GM12864 (cell line): ENCODE results near the gene TALDO1.
A peak's percentile ranks its signal among the peaks of the same experiment; 100 is the strongest.

Experiments
- DNase-seq: peaks from one replicate; pipeline ENCODE4 v3.0.0-alpha.2; 2011; ENCODE audit warnings: low read depth
- H3K4me3 ChIP-seq: 2 replicates; pipeline ENCODE4 v1.5.1; 2011; ENCODE audit warnings: mild to moderate bottlenecking, low read depth, low read length, control low read depth
- CTCF ChIP-seq: IDR thresholded peaks from 2 replicates; pipeline ENCODE4 v1.5.1; 2011; ENCODE audit warnings: low read depth, mild to moderate bottlenecking, moderate library complexity, low read length, control low read depth, inconsistent platforms; ENCODE audit errors: missing control alignments

TALDO1 gene

GRCh38 chr11:773425-773824, 26.2 kb downstream of the TALDO1 start:
- no peak for TF ChIP-seq CTCF
- no peak for DNase-seq
- no peak overlapping the region for H3K4me3 ChIP-seq

- H3K4me3 ChIP-seq: no peak overlapping the region
- no peak for DNase-seq
Observed at GRCh38 chr11:773830-774229, 26.6 kb downstream of the TALDO1 start.

GRCh38 chr11:774873-775592, 27.8 kb downstream of the TALDO1 start:
- no peak for DNase-seq
- no peak overlapping the region for H3K4me3 ChIP-seq
- no peak for TF ChIP-seq CTCF

More at GRCh38 chr11:773830-774229, 26.6 kb downstream of the TALDO1 start:
- no peak for TF ChIP-seq CTCF

- no peak for DNase-seq
- peak overlapping the region; percentile 94 for H3K4me3 ChIP-seq
- TF ChIP-seq CTCF: no peak
Observed at GRCh38 chr11:776263-776560, 28.9 kb downstream of the TALDO1 start.

- DNase-seq: no peak
- peak; percentile 10 for TF ChIP-seq CTCF
- peak overlapping the region; percentile 94 for H3K4me3 ChIP-seq
Observed at GRCh38 chr11:776561-777287, 29.5 kb downstream of the TALDO1 start.

GRCh38 chr11:777288-778255, 30.3 kb downstream of the TALDO1 start, which contains the start of gene GATD1:
GATD1 (minus strand) TSS chr11:777487; CDS start chr11:777462, 25 bp downstream.
- TF ChIP-seq CTCF: no peak
- peak within 1 kb of the TSS; percentile 94 for H3K4me3 ChIP-seq
- no peak for DNase-seq
